ENCODE measurements around the gene RYR1. TPM values are rescaled to one million over a fixed set of nuclear protein-coding genes. Genes with fewer than 3 reads are reported as not detected.

Gene RYR1
- total RNA-seq, 1 donor = under 0.01 TPM

- H2AFZ ChIP-seq (ENCODE audit: low read length) = no peak overlapping the region
- peaks cover 12% of the 10 kb centered on the region for H3K9me3 ChIP-seq (ENCODE audit: low read depth, low read length)
- H3K79me2 ChIP-seq (ENCODE audit: insufficient read depth, low read length) = no peaks in the 10 kb centered on the region
- H3K27me3 ChIP-seq (ENCODE audit: insufficient read depth, low read length) = no peaks in the 10 kb centered on the region
- H3K4me1 ChIP-seq (ENCODE audit: insufficient read depth, low read length) = no peaks in the 10 kb centered on the region
- no peaks in the 10 kb centered on the region for H3K36me3 ChIP-seq (ENCODE audit: insufficient read depth, low read length)
- H3K4me3 ChIP-seq (ENCODE audit: insufficient read depth, low read length) = no peak overlapping the region
- no peaks in the 10 kb centered on the region for H4K20me1 ChIP-seq (ENCODE audit: insufficient read depth, low read length)
- H3K27ac ChIP-seq (ENCODE audit: low read depth, low read length) = no peak overlapping the region
- H3K4me2 ChIP-seq (ENCODE audit: insufficient read depth, low read length) = no peak overlapping the region
- no peak for DNase-seq (ENCODE audit: insufficient read length, low spot score, missing footprints)
- TF ChIP-seq CTCF (IDR thresholded peaks at IDR 0.05; ENCODE audit: extremely low read depth, low read depth, low read length) = no peak
Measured at GRCh38 chr19:38534574-38534973, 101.1 kb downstream of the RYR1 start.

GRCh38 chr19:38535212-38535611 lies 101.7 kb downstream of the RYR1 start:
- Histone ChIP-seq H3K4me1 (ENCODE audit: insufficient read depth, low read length) (no peaks in the 10 kb centered on the region), H3K9me3 (ENCODE audit: low read depth, low read length) (peaks cover 12% of the 10 kb centered on the region), H4K20me1 (ENCODE audit: insufficient read depth, low read length) (no peaks in the 10 kb centered on the region), H3K4me2 (ENCODE audit: insufficient read depth, low read length) (no peak overlapping the region), H3K27ac (ENCODE audit: low read depth, low read length) (no peak overlapping the region), H3K4me3 (ENCODE audit: insufficient read depth, low read length) (no peak overlapping the region), H3K79me2 (ENCODE audit: insufficient read depth, low read length) (no peaks in the 10 kb centered on the region), H3K36me3 (ENCODE audit: insufficient read depth, low read length) (no peaks in the 10 kb centered on the region), H2AFZ (ENCODE audit: low read length) (no peak overlapping the region), H3K27me3 (ENCODE audit: insufficient read depth, low read length) (no peaks in the 10 kb centered on the region)
- peak; percentile 53 for DNase-seq (ENCODE audit: insufficient read length, low spot score, missing footprints)
- no peak for TF ChIP-seq CTCF (IDR thresholded peaks at IDR 0.05; ENCODE audit: extremely low read depth, low read depth, low read length)

GRCh38 chr19:38537071-38537936 lies 103.8 kb downstream of the RYR1 start:
- Histone ChIP-seq H3K4me3 (ENCODE audit: insufficient read depth, low read length) (no peak overlapping the region), H4K20me1 (ENCODE audit: insufficient read depth, low read length) (no peaks in the 10 kb centered on the region), H3K27ac (ENCODE audit: low read depth, low read length) (no peak overlapping the region), H3K9me3 (ENCODE audit: low read depth, low read length) (peaks cover 12% of the 10 kb centered on the region), H3K4me1 (ENCODE audit: insufficient read depth, low read length) (no peaks in the 10 kb centered on the region), H3K27me3 (ENCODE audit: insufficient read depth, low read length) (no peaks in the 10 kb centered on the region), H2AFZ (ENCODE audit: low read length) (no peak overlapping the region), H3K4me2 (ENCODE audit: insufficient read depth, low read length) (no peak overlapping the region), H3K36me3 (ENCODE audit: insufficient read depth, low read length) (no peaks in the 10 kb centered on the region), H3K79me2 (ENCODE audit: insufficient read depth, low read length) (no peaks in the 10 kb centered on the region)
- TF ChIP-seq CTCF (IDR thresholded peaks at IDR 0.05; ENCODE audit: extremely low read depth, low read depth, low read length) = no peak
- DNase-seq (ENCODE audit: insufficient read length, low spot score, missing footprints) = no peak

GRCh38 chr19:38538386-38538785 lies 104.9 kb downstream of the RYR1 start:
- Histone ChIP-seq H3K4me1 (ENCODE audit: insufficient read depth, low read length) (no peaks in the 10 kb centered on the region), H3K9me3 (ENCODE audit: low read depth, low read length) (peaks cover 12% of the 10 kb centered on the region), H3K4me3 (ENCODE audit: insufficient read depth, low read length) (no peak overlapping the region), H3K79me2 (ENCODE audit: insufficient read depth, low read length) (no peaks in the 10 kb centered on the region), H4K20me1 (ENCODE audit: insufficient read depth, low read length) (no peaks in the 10 kb centered on the region), H2AFZ (ENCODE audit: low read length) (no peak overlapping the region), H3K27ac (ENCODE audit: low read depth, low read length) (no peak overlapping the region), H3K36me3 (ENCODE audit: insufficient read depth, low read length) (no peaks in the 10 kb centered on the region), H3K4me2 (ENCODE audit: insufficient read depth, low read length) (no peak overlapping the region), H3K27me3 (ENCODE audit: insufficient read depth, low read length) (no peaks in the 10 kb centered on the region)
- TF ChIP-seq CTCF (IDR thresholded peaks at IDR 0.05; ENCODE audit: extremely low read depth, low read depth, low read length) = no peak
- DNase-seq (ENCODE audit: insufficient read length, low spot score, missing footprints) = no peak
